ENCODE measurements around the gene ST3GAL2.

Gene ST3GAL2

DNA sequence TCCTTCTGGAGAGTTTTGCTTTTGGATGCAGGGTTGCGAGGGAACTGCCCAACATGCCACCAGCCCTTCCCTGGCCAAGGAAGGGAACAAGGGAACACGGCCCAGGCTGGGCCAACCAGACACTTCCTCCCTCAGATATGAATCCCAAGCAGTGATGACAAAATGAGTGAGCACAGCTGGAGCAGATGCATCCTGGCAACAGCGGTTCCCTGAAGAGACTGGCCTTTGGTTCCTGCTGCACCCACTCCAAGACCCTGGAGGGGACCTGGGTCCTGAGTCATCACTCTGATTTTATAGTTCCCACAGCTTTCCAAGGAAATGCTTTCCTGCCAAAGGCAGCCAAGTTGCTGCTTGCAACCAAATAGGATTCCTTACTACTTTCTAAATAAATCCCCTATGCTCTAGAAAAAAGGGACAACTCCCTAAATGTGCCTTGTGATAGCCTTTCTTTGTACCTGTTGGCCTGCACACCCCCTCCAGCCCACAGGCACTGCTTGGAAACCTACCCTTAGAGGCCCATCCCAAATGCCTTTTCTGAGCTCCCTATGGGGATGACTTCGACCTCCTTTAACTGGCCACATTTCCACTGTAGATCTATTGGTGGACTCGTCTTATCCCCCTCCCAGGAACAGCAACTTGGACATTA lies 5.3 kb downstream of the ST3GAL2 start:
- DNase-seq (ENCODE audit: low read depth in 1 of 2, low spot score in 1 of 2) = peak; percentile 44 to 77
- Histone ChIP-seq H3K27me3 (ENCODE audit: insufficient read depth, poor library complexity, severe bottlenecking) (no peaks in the 10 kb centered on the region), H3K4me3 (replicated peaks; ENCODE audit: insufficient read depth, low read length) (no peak overlapping the region), H3K27ac (replicated peaks) (peak overlapping the region; percentile 99)
- TF ChIP-seq SPI1 (IDR thresholded peaks at IDR 0.05; ENCODE audit: borderline replicate concordance, low read depth) (peak; percentile 80), POLR2AphosphoS5 (IDR thresholded peaks at IDR 0.05; ENCODE audit: low read depth) (peak; percentile 50; the same call in 1 of the 2 replicates)
- TF ChIP-seq, protein P1, sequence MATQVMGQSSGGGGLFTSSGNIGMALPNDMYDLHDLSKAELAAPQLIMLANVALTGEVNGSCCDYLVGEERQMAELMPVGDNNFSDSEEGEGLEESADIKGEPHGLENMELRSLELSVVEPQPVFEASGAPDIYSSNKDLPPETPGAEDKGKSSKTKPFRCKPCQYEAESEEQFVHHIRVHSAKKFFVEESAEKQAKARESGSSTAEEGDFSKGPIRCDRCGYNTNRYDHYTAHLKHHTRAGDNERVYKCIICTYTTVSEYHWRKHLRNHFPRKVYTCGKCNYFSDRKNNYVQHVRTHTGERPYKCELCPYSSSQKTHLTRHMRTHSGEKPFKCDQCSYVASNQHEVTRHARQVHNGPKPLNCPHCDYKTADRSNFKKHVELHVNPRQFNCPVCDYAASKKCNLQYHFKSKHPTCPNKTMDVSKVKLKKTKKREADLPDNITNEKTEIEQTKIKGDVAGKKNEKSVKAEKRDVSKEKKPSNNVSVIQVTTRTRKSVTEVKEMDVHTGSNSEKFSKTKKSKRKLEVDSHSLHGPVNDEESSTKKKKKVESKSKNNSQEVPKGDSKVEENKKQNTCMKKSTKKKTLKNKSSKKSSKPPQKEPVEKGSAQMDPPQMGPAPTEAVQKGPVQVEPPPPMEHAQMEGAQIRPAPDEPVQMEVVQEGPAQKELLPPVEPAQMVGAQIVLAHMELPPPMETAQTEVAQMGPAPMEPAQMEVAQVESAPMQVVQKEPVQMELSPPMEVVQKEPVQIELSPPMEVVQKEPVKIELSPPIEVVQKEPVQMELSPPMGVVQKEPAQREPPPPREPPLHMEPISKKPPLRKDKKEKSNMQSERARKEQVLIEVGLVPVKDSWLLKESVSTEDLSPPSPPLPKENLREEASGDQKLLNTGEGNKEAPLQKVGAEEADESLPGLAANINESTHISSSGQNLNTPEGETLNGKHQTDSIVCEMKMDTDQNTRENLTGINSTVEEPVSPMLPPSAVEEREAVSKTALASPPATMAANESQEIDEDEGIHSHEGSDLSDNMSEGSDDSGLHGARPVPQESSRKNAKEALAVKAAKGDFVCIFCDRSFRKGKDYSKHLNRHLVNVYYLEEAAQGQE (IDR thresholded peaks at IDR 0.05; ENCODE audit: insufficient replicate concordance, low read depth) = no peak

DNA sequence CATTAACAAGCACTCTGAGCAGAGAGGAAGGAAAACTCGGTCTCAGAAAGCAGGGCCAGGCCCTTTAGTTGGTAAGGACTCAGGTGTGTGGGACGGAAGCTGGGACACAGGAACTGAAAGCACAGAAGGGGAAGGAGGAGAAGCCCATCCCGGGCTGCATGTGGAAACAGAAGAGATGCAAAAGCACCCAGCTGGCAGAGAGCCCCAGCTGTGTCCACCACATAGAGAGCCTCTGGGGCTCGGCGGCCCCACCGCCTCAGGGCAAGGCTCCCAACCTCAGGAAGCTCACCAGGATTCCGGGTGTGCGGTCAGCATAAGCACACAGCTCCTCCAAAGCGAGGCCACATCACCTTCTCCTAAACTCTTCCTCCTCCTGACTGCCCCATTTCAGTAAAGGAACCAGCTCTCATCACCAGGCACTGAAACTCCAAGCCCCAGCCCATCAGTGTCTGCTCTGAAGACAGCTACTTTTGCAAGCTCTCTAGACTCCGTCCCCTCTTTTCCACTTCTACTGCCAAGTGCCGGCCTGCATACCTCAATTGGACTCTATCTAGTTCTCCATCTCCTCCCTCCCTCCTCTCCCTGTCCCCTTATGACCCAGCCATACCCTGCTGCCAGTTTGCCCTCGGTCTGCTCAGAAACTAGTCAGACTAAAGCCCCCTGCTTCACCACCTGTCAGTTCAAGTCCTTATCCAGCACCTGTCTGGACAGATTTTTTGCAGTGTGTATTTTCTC lies 6.0 kb downstream of the ST3GAL2 start:
- H3K27ac ChIP-seq (replicated peaks) = peak overlapping the region; percentile 99
- TF ChIP-seq SPI1 (IDR thresholded peaks at IDR 0.05; ENCODE audit: borderline replicate concordance, low read depth) (peak; percentile 40; the same call in 1 of the 2 replicates), POLR2AphosphoS5 (IDR thresholded peaks at IDR 0.05; ENCODE audit: low read depth) (peak; percentile 7), GABPA (IDR thresholded peaks at IDR 0.05; ENCODE audit: low read depth) (0 out of 2 replicates have a peak, but pooled peaks have one; percentile 26)
- TF ChIP-seq, protein P1 (IDR thresholded peaks at IDR 0.05; ENCODE audit: insufficient replicate concordance, low read depth) = no peak
- peak overlapping the region; percentile 6; the same call in 1 of the 2 replicates for H3K4me3 ChIP-seq (replicated peaks; ENCODE audit: insufficient read depth, low read length)
- no peaks in the 10 kb centered on the region for H3K27me3 ChIP-seq (ENCODE audit: insufficient read depth, poor library complexity, severe bottlenecking)
- DNase-seq (ENCODE audit: low read depth in 1 of 2, low spot score in 1 of 2) = peak; percentile 51 to 92

DNA sequence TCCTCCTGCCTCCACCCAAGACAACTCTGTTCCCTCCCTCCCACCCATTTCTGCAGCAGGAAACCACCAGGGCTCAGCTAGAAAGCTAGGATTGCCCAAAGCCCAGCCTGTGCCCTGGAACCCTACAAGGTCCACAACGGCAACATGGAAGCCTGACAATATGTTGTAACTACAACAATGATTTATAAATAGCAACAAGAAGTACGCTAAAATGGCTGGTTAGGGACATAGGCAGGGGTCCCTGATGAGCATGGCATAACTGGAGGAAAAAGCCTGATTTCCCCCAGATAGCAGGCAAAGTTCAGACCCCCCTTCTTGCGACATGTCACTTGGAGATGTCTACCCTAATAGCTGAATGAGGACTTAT lies 6.6 kb downstream of the ST3GAL2 start:
- Histone ChIP-seq H3K4me3 (replicated peaks; ENCODE audit: insufficient read depth, low read length) (no peak overlapping the region), H3K27me3 (ENCODE audit: insufficient read depth, poor library complexity, severe bottlenecking) (no peaks in the 10 kb centered on the region), H3K27ac (replicated peaks) (peak overlapping the region; percentile 99)
- TF ChIP-seq, protein P2, sequence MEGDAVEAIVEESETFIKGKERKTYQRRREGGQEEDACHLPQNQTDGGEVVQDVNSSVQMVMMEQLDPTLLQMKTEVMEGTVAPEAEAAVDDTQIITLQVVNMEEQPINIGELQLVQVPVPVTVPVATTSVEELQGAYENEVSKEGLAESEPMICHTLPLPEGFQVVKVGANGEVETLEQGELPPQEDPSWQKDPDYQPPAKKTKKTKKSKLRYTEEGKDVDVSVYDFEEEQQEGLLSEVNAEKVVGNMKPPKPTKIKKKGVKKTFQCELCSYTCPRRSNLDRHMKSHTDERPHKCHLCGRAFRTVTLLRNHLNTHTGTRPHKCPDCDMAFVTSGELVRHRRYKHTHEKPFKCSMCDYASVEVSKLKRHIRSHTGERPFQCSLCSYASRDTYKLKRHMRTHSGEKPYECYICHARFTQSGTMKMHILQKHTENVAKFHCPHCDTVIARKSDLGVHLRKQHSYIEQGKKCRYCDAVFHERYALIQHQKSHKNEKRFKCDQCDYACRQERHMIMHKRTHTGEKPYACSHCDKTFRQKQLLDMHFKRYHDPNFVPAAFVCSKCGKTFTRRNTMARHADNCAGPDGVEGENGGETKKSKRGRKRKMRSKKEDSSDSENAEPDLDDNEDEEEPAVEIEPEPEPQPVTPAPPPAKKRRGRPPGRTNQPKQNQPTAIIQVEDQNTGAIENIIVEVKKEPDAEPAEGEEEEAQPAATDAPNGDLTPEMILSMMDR (IDR thresholded peaks at IDR 0.05; ENCODE audit: insufficient read depth, low read length) = no peak
- no peak for TF ChIP-seq SPI1 (IDR thresholded peaks at IDR 0.05; ENCODE audit: borderline replicate concordance, low read depth)
- TF ChIP-seq, protein P1 (IDR thresholded peaks at IDR 0.05; ENCODE audit: insufficient replicate concordance, low read depth) = no peak
- TF ChIP-seq POLR2AphosphoS5 (IDR thresholded peaks at IDR 0.05; ENCODE audit: low read depth) = no peak
- no peak for TF ChIP-seq GABPA (IDR thresholded peaks at IDR 0.05; ENCODE audit: low read depth)
- DNase-seq (ENCODE audit: low read depth in 1 of 2, low spot score in 1 of 2) = peak; percentile 35 to 49

Data from HL-60 (cell line).